ENCODE data around the gene PRUNE2.

Gene PRUNE2

DNA sequence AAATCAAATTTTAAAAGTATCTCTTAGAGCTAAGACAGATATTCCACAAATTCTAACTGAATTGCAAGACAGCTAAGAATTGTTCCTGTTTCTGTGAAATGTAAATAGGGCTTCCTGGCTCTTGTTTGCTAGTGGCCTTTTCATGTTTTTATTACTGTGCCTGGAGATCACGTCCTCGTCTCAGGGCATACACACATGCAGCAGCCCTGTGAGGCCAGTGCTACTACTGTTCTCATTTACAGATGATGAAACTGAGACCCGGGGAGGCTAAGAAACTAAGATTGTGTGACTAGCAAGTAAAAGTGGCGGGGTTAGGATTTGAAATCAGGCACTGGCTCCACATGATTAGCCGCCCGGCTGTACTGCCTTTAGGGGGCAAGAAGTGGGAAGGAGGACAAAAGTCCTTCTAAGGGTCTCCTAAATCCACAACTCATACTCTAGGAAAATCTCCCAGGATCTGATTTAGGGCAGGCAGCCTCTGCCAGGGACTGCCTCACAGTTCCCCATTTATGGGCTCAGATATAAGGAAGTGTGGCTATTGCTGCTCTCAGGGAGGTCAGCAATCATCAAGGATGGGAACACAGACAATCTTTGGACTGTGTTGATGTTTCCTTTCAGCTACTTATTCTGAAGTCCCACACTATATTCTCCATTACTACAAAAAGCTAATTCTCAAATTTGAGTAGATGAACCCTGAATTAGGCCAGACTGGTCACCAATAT lies 7.9 kb downstream of the PRUNE2 start:
- no peaks in the 10 kb centered on the region; the same call in 1 of the 2 replicates for H3K27me3 ChIP-seq
- no peak overlapping the region for H3K4me3 ChIP-seq (ENCODE audit: low read depth, low read length)
- peaks cover 11% of the 10 kb centered on the region for H3K4me1 ChIP-seq
- H3K36me3 ChIP-seq, result peaks cover 4% of the 10 kb centered on the region
- no peaks in the 10 kb centered on the region for H3K9me3 ChIP-seq
- no peak for TF ChIP-seq CTCF (IDR thresholded peaks at IDR 0.05; ENCODE audit: low read depth, low read length)
- DNase-seq, result no peak

GRCh38 chr9:76896035-76896434 lies 9.9 kb downstream of the PRUNE2 start:
- Histone ChIP-seq H3K4me1 (peaks cover 3% of the 10 kb centered on the region; the same call in 1 of the 2 replicates), H3K4me3 (ENCODE audit: low read depth, low read length) (no peak overlapping the region), H3K9me3 (no peaks in the 10 kb centered on the region), H3K36me3 (peaks cover 4% of the 10 kb centered on the region), H3K27me3 (no peaks in the 10 kb centered on the region)
- TF ChIP-seq CTCF (IDR thresholded peaks at IDR 0.05; ENCODE audit: low read depth, low read length), result no peak
- DNase-seq, result no peak

DNA sequence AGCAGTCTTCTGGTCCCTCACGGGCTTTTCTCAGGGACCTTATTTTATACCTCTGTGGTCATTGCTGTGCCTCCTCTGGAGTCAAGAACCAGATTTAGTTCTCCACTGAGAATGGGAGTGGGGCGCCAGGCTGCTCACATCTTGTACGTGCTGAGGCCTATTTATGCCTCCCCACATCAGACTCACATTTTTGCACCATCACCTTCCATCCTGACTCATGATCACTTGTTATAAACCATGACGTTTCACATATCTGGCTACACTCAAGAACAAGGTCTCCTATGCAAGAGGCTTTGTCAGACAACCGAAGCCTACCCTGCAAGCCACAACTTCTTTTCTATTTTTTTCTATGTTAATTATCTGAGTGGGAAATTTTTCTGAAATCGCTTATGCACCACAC lies 10.7 kb downstream of the PRUNE2 start:
- no peaks in the 10 kb centered on the region for H3K27me3 ChIP-seq
- no peaks in the 10 kb centered on the region for H3K9me3 ChIP-seq
- no peak for DNase-seq
- H3K4me3 ChIP-seq (ENCODE audit: low read depth, low read length), result no peak overlapping the region
- peaks cover 3% of the 10 kb centered on the region; the same call in 1 of the 2 replicates for H3K4me1 ChIP-seq
- no peak for TF ChIP-seq CTCF (IDR thresholded peaks at IDR 0.05; ENCODE audit: low read depth, low read length)
- H3K36me3 ChIP-seq, result no peaks in the 10 kb centered on the region; the same call in none of the 2 replicates

- Histone ChIP-seq H3K4me1 (peaks cover 3% of the 10 kb centered on the region; the same call in 1 of the 2 replicates), H3K4me3 (ENCODE audit: low read depth, low read length) (no peak overlapping the region), H3K36me3 (peaks cover 4% of the 10 kb centered on the region; the same call in 1 of the 2 replicates), H3K27me3 (no peaks in the 10 kb centered on the region), H3K9me3 (no peaks in the 10 kb centered on the region)
- TF ChIP-seq CTCF (IDR thresholded peaks at IDR 0.05; ENCODE audit: low read depth, low read length), result no peak
- no peak for DNase-seq
Observed at GRCh38 chr9:76894198-76894597, 11.7 kb downstream of the PRUNE2 start.

GRCh38 chr9:76893395-76893932 lies 12.4 kb downstream of the PRUNE2 start:
- Histone ChIP-seq H3K36me3 (peaks cover 4% of the 10 kb centered on the region; the same call in 1 of the 2 replicates), H3K4me1 (0 out of 2 replicates have a peak, but pooled peaks cover 3% of the 10 kb centered on the region), H3K9me3 (no peaks in the 10 kb centered on the region), H3K4me3 (ENCODE audit: low read depth, low read length) (no peak overlapping the region), H3K27me3 (no peaks in the 10 kb centered on the region)
- TF ChIP-seq CTCF (IDR thresholded peaks at IDR 0.05; ENCODE audit: low read depth, low read length), result no peak
- no peak for DNase-seq

DNA sequence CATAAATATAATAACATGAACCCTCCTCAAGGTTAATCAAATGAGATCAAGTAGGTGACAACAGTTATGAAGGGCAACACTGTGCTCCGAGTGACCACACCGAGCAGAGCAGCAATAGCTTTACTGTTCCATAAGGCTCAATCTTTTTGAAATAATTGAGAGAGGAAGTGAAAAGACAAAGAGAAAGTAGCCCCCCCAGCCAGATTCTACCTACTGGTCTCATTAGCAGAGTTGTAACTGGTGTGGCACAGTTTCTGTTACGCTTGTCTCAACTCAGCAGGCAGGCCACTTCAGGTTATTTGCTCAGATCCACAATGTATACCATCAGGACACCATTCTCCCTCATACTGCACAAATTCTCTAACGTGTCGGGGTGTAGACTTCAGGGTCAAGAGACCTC lies 14.0 kb downstream of the PRUNE2 start:
- DNase-seq, result no peak
- no peaks in the 10 kb centered on the region for H3K27me3 ChIP-seq
- H3K4me3 ChIP-seq (ENCODE audit: low read depth, low read length), result no peak overlapping the region
- no peaks in the 10 kb centered on the region for H3K4me1 ChIP-seq
- no peaks in the 10 kb centered on the region for H3K9me3 ChIP-seq
- no peak for TF ChIP-seq CTCF (IDR thresholded peaks at IDR 0.05; ENCODE audit: low read depth, low read length)
- peaks cover 4% of the 10 kb centered on the region; the same call in 1 of the 2 replicates for H3K36me3 ChIP-seq

Measured in BE2C (cell line).